Rectal smooth muscle tissue (tissue), 1 donor: ENCODE data around the gene AMH.
"Not testable (repeated sequence)": the region's sequence is repeated elsewhere in the genome, so short reads cannot be mapped to it uniquely, and the experiment has no call there.

ENCODE experiments used
- H3K27ac ChIP-seq: one replicate; pipeline ENCODE4 v1.7.0; 2013; ENCODE audit warnings: low read depth, low read length, inconsistent platforms
- H3K27me3 ChIP-seq: one replicate; pipeline ENCODE4 v1.7.0; 2013; ENCODE audit warnings: low read length; ENCODE audit not compliant: control insufficient read depth, insufficient read depth
- H3K36me3 ChIP-seq: one replicate; pipeline ENCODE4 v1.7.0; 2013; ENCODE audit warnings: low read length; ENCODE audit not compliant: control insufficient read depth, insufficient read depth
- H3K4me1 ChIP-seq: one replicate; pipeline ENCODE4 v1.7.0; 2013; ENCODE audit warnings: low read length; ENCODE audit not compliant: control insufficient read depth, insufficient read depth
- H3K4me3 ChIP-seq: one replicate; pipeline ENCODE4 v1.7.0; 2013; ENCODE audit warnings: low read length
- H3K9ac ChIP-seq: one replicate; pipeline ENCODE4 v1.7.0; 2013; ENCODE audit warnings: low read length

The AMH gene

GRCh38 chr19:2249010-2249866 is at the start of gene AMH:
Gene AMH (plus strand): TSS chr19:2249323. CDS start chr19:2249333, 10 bp downstream.
- no peak within 1 kb of the TSS for H3K4me3 ChIP-seq
- H3K27me3 ChIP-seq, result peaks cover 41% of the 10 kb centered on the region
- H3K27ac ChIP-seq, result no peak within 1 kb of the TSS
- no peak within 1 kb of the TSS for H3K9ac ChIP-seq
- no peaks in the 10 kb centered on the region for H3K4me1 ChIP-seq
- H3K36me3 ChIP-seq, result peaks cover 36% of the 10 kb centered on the region

GRCh38 chr19:2199861-2200623 is 49.1 kb upstream of the AMH start:
- no peak overlapping the region for H3K4me3 ChIP-seq
- no peaks in the 10 kb centered on the region for H3K4me1 ChIP-seq
- H3K36me3 ChIP-seq, result peaks cover 17% of the 10 kb centered on the region
- no peaks in the 10 kb centered on the region for H3K27me3 ChIP-seq
- no peak overlapping the region for H3K9ac ChIP-seq
- no peak overlapping the region for H3K27ac ChIP-seq

GRCh38 chr19:2200624-2201294 is 48.4 kb upstream of the AMH start:
- not testable (repeated sequence) for H3K27me3 ChIP-seq, H3K9ac ChIP-seq, H3K27ac ChIP-seq, H3K4me1 ChIP-seq, H3K4me3 ChIP-seq
- H3K36me3 ChIP-seq, result peaks cover 15% of the 10 kb centered on the region

GRCh38 chr19:2201473-2202148 is 47.5 kb upstream of the AMH start:
- Histone ChIP-seq H3K27ac (no peak overlapping the region), H3K4me1 (no peaks in the 10 kb centered on the region), H3K4me3 (no peak overlapping the region), H3K27me3 (no peaks in the 10 kb centered on the region), H3K36me3 (peaks cover 13% of the 10 kb centered on the region), H3K9ac (no peak overlapping the region)

- Histone ChIP-seq H3K9ac (no peak overlapping the region), H3K4me3 (no peak overlapping the region), H3K4me1 (no peaks in the 10 kb centered on the region), H3K27me3 (no peaks in the 10 kb centered on the region), H3K27ac (no peak overlapping the region), H3K36me3 (peaks cover 14% of the 10 kb centered on the region)
Measured at GRCh38 chr19:2202366-2202765, 46.8 kb upstream of the AMH start.

- Histone ChIP-seq H3K4me3 (no peak overlapping the region), H3K4me1 (no peaks in the 10 kb centered on the region), H3K27ac (no peak overlapping the region), H3K36me3 (peaks cover 19% of the 10 kb centered on the region), H3K9ac (no peak overlapping the region), H3K27me3 (no peaks in the 10 kb centered on the region)
Measured at GRCh38 chr19:2207008-2207407, 42.1 kb upstream of the AMH start.

GRCh38 chr19:2207991-2208860 is 40.9 kb upstream of the AMH start:
- peaks cover 21% of the 10 kb centered on the region for H3K36me3 ChIP-seq
- no peak overlapping the region for H3K4me3 ChIP-seq
- H3K27ac ChIP-seq, result no peak overlapping the region
- H3K27me3 ChIP-seq, result no peaks in the 10 kb centered on the region
- H3K4me1 ChIP-seq, result no peaks in the 10 kb centered on the region
- no peak overlapping the region for H3K9ac ChIP-seq

- Histone ChIP-seq H3K4me1 (no peaks in the 10 kb centered on the region), H3K27ac (no peak overlapping the region), H3K27me3 (no peaks in the 10 kb centered on the region), H3K36me3 (peaks cover 20% of the 10 kb centered on the region), H3K4me3 (no peak overlapping the region), H3K9ac (no peak overlapping the region)
Measured at GRCh38 chr19:2208975-2209374, 40.1 kb upstream of the AMH start.

- Histone ChIP-seq H3K9ac (no peak overlapping the region), H3K4me1 (no peaks in the 10 kb centered on the region), H3K27ac (no peak overlapping the region), H3K36me3 (peaks cover 19% of the 10 kb centered on the region), H3K4me3 (no peak overlapping the region), H3K27me3 (no peaks in the 10 kb centered on the region)
Measured at GRCh38 chr19:2209408-2209807, 39.7 kb upstream of the AMH start.

- Histone ChIP-seq H3K27me3 (no peaks in the 10 kb centered on the region), H3K36me3 (peaks cover 22% of the 10 kb centered on the region), H3K27ac (no peak overlapping the region), H3K9ac (no peak overlapping the region), H3K4me3 (no peak overlapping the region), H3K4me1 (no peaks in the 10 kb centered on the region)
Measured at GRCh38 chr19:2210206-2210605, 38.9 kb upstream of the AMH start.

GRCh38 chr19:2210987-2211740 is 38.0 kb upstream of the AMH start:
- peaks cover 27% of the 10 kb centered on the region for H3K36me3 ChIP-seq
- no peak overlapping the region for H3K4me3 ChIP-seq
- no peaks in the 10 kb centered on the region for H3K27me3 ChIP-seq
- no peak overlapping the region for H3K9ac ChIP-seq
- no peak overlapping the region for H3K27ac ChIP-seq
- H3K4me1 ChIP-seq, result no peaks in the 10 kb centered on the region
